Memory B cell (primary cell): ENCODE results near the gene SIVA1.

Experiments
- ATAC-seq: fragments of 150-1000 bp; cut with Tn5 transposase; 2 replicates; pipeline ENCODE4 v1.10.0; 2021; ENCODE audit warnings: low read depth, mild to moderate bottlenecking, moderate library complexity
- DNase-seq, 2 donors: peaks; one replicate each; pipeline ENCODE4 v3.0.0; 2022; ENCODE audit warnings: low spot score in 2 of 2
- H3K27ac Mint-ChIP-seq: one replicate; pipeline ENCODE4 v1.8.0; 2022; ENCODE audit warnings: mild to moderate bottlenecking, moderate library complexity, mixed read lengths
- H3K27me3 Mint-ChIP-seq: one replicate; pipeline ENCODE4 v1.8.0; 2022; ENCODE audit warnings: mixed read lengths
- H3K36me3 Mint-ChIP-seq: one replicate; pipeline ENCODE4 v1.8.0; 2022; ENCODE audit warnings: mild to moderate bottlenecking, mixed read lengths
- H3K4me1 Mint-ChIP-seq: one replicate; pipeline ENCODE4 v1.8.0; 2022; ENCODE audit warnings: mixed read lengths
- H3K4me3 Mint-ChIP-seq: one replicate; pipeline ENCODE4 v1.8.0; 2022; ENCODE audit warnings: mild to moderate bottlenecking, moderate library complexity, mixed read lengths
- H3K9me3 Mint-ChIP-seq: one replicate; pipeline ENCODE4 v1.8.0; 2022; ENCODE audit warnings: mixed read lengths

Gene SIVA1

DNA sequence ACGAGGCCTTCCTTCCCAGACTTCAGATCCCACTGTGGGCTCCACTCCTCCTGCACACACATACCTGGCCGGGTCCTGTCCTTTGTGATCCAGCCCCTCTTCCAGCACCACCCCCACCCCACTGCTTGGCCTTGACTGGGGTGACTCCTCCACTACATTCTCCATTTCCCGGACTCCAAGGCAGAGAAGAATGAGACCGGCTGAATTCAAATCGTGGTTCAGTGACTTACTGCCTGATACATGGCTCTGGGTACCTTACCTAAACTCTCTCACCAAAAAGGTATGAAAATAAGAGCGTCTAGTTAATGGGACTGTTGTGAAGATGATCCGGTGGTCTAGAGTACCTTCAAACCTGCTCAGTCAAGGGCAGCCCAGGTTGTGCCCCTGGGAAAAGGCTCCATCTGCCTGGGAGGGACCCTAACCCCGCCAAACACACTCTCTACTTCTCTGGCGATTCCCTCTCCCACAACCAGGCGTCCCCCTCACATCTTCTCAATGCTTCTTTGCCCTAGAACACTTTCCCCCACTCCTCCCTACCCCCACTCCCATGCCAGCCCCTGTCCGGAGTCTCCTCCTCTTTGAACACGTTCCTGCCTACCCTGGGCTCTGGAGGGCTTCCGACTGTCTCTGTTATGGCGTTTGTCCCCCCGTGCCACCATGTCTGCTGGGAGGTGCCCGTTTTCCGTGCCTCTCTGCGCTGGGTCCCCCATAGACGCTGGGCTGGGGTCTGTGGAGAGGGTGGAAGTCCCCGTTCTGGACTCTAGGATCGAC is 46.5 kb downstream of the SIVA1 start:
- Mint-ChIP-seq H3K4me3 (peak overlapping the region; percentile 69), H3K36me3 (no peaks in the 10 kb centered on the region), H3K27me3 (no peaks in the 10 kb centered on the region), H3K27ac (peak overlapping the region; percentile 49), H3K4me1 (peaks cover 40% of the 10 kb centered on the region), H3K9me3 (no peaks in the 10 kb centered on the region)
- ATAC-seq (no peak), DNase-seq (no peak)

DNA sequence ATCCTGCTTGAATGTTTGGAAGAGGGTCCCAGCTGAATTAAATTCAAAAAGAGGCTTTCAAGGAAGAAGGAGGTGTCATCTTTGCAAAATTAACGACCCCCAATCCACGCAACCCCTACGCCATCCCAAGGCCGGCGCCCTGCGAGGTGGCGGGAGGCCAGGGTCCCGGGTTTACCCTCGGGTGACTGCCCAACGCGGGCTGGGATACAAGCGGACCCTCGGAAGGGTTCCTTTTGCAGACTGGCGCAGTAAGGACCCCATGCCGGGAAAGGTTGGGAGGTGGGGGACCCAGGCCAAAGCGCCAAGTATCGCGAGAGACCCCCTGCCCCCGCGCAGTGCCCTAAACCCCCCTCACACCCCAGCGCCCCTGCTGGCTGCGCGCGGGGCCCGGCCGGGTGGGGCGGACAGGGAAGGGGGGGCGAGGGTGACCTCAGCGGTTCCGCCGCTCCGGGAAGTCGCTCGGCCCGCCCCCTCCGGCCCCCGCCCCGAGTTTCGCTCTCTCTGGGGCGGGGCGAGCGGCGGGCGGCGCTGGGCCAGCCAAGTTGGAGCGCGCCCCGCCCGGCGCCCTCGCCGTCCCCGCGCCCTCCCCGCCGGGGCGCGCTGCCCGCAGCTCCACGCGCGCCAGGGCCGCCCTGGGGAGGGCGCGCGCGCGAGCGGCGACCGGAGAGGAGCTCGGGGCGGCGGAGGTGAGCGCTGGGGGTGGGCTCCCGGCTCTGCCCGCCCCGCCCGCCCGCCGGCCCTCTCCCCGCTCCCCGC is 47.2 kb downstream of the SIVA1 start:
- Mint-ChIP-seq H3K9me3 (no peaks in the 10 kb centered on the region), H3K4me3 (peak overlapping the region; percentile 69), H3K36me3 (no peaks in the 10 kb centered on the region), H3K27ac (peak overlapping the region; percentile 49), H3K27me3 (no peaks in the 10 kb centered on the region), H3K4me1 (peaks cover 40% of the 10 kb centered on the region)
- peak; percentile 68 to 71 for DNase-seq
- peak; percentile 68 for ATAC-seq

DNA sequence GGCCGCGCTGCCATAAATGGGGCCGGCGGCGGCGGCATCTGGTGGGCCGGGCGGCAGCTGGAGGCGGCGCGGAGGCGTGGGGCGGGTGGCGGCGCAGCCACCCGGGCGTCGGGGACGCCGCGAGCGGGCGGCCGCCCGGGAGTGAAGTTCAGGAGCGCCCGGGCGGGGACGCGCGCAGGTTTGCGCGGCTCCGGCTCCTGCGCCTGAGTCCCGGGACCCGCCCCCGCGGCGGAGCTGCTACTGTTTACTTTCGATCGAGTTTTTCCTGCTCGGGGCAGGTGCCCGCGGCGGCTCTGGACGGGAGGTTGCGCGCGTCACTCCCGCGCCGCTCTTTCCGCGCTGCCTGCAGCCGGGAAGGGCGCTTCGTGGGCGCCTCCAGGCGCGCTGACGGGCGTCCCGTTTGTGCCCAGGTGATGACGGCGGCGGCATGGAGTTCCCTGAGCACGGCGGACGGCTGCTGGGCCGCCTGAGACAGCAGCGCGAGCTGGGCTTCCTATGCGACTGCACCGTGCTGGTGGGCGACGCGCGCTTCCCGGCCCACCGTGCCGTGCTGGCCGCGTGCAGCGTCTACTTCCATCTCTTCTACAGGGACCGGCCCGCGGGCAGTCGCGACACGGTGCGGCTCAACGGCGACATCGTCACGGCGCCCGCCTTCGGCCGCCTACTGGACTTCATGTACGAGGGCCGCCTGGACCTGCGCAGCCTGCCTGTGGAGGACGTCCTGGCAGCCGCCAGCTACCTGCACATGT is 48.0 kb downstream of the SIVA1 start, which contains the start of gene ZBTB42:
Gene ZBTB42 (plus strand): TSS at position 331 of the 749 bp plus-strand sequence. CDS start 97 bp downstream, at position 428.
- peak within 1 kb of the TSS; percentile 63 for H3K27ac Mint-ChIP-seq
- peak; percentile 49 for ATAC-seq

DNA sequence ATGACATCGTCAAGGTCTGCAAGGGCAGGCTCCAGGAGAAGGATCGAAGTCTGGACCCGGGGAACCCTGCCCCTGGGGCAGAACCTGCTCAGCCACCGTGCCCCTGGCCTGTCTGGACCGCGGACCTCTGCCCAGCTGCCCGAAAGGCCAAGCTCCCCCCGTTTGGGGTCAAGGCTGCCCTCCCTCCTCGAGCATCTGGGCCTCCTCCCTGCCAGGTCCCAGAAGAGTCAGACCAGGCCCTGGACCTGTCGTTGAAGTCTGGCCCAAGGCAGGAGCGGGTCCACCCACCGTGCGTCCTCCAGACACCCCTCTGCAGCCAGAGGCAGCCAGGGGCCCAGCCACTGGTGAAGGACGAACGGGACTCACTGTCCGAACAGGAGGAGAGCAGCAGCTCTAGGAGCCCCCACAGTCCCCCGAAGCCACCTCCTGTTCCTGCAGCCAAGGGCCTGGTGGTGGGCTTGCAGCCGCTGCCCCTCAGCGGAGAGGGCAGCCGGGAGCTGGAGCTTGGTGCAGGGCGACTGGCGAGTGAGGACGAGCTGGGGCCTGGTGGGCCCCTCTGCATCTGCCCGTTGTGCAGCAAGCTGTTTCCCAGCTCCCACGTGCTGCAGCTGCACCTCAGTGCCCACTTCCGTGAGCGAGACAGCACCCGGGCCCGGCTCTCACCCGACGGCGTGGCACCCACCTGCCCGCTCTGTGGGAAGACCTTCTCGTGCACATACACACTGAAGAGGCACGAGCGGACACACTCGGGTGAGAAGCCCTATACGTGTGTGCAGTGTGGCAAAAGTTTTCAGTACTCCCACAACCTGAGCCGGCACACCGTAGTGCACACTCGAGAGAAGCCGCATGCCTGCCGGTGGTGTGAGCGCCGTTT is 48.8 kb downstream of the SIVA1 start:
- H3K27ac Mint-ChIP-seq: peak overlapping the region; percentile 63

More for the DNA sequence above, 48.0 kb downstream of the SIVA1 start, which contains the start of gene ZBTB42:
- Mint-ChIP-seq H3K9me3 (no peaks in the 10 kb centered on the region), H3K4me1 (peaks cover 39% of the 10 kb centered on the region), H3K36me3 (no peaks in the 10 kb centered on the region), H3K27me3 (no peaks in the 10 kb centered on the region), H3K4me3 (peak within 1 kb of the TSS; percentile 93)
- peak; percentile 49 to 64 for DNase-seq

DNA sequence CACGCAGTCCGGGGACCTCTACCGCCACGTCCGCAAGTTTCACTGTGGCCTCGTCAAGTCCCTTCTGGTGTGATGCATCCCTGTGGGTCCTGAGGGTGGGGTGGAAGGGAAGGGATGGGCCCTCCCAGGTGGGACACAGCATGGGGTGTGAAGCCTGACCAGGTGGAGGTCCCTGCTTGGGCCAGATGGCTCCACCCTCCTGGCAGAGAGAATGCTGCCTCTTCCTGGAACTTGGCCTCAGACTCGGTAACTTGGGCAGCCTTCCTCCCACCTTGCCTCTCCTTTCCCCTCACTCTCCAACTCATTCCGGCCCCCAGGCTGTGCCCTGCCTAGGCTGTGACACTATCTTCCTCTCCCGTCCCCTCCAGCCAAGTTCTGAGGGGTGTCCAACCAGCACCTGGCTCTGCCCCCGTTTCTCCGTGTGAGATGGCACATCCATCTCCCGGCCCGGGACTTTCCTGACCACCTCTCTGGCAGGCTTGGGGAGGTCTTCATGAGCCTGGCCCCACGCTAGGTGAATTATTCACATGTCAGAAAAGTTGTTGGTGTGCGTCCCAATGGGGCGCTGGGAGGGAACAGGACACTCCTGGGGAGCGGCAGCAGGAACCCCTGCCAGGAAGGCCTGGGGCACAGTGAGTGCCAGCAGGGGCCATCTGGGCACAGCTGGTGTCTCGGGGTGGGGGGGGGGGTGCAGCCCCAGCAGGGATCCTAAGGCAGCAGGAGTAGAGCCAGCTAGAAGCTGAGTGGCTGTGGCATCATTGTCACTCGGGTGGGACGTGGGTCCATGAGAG is 49.6 kb downstream of the SIVA1 start:
- ATAC-seq (no peak), DNase-seq (no peak)
- Mint-ChIP-seq H3K9me3 (no peaks in the 10 kb centered on the region), H3K27ac (no peak overlapping the region), H3K36me3 (no peaks in the 10 kb centered on the region), H3K4me3 (peak overlapping the region; percentile 72), H3K27me3 (no peaks in the 10 kb centered on the region), H3K4me1 (peaks cover 38% of the 10 kb centered on the region)

More for the DNA sequence above, 48.8 kb downstream of the SIVA1 start:
- Mint-ChIP-seq H3K27me3 (no peaks in the 10 kb centered on the region), H3K4me3 (peak overlapping the region; percentile 93), H3K9me3 (no peaks in the 10 kb centered on the region), H3K4me1 (peaks cover 38% of the 10 kb centered on the region), H3K36me3 (no peaks in the 10 kb centered on the region)
- DNase-seq: no peak
- no peak for ATAC-seq

DNA sequence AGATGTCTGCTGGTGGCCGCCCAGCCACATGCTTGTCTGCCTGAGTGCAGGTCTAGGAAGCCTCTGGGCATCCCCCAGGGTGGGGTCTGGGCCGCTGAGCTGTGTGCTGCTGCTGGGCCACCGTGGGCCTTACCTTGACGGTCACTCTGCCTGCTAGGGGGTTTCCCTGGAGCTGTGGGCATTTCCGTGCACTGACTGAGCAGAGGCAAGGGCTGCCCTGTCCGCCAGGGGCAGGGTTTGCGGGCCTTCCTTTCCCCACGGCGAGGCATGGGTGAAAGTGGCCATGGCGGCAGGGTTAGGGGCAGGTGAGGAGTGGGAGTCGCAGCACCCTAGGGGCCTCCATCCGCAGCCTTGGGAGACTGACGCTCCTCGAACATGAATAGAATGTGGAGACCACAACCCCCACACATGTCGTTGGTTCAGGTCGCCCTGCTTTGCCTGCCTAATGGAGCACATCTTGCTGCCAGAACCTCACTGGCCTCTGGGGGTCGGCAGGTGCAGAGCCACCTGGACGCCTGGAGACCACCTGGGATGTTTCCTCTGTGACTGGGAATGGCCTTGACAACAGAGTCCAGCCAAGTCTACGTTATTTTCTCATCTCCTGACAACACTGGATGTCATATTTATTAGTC is 50.4 kb downstream of the SIVA1 start:
- Mint-ChIP-seq H3K36me3 (no peaks in the 10 kb centered on the region), H3K27me3 (no peaks in the 10 kb centered on the region), H3K4me3 (no peak overlapping the region), H3K9me3 (no peaks in the 10 kb centered on the region), H3K27ac (no peak overlapping the region), H3K4me1 (peaks cover 33% of the 10 kb centered on the region)
- ATAC-seq: no peak
- DNase-seq: no peak

DNA sequence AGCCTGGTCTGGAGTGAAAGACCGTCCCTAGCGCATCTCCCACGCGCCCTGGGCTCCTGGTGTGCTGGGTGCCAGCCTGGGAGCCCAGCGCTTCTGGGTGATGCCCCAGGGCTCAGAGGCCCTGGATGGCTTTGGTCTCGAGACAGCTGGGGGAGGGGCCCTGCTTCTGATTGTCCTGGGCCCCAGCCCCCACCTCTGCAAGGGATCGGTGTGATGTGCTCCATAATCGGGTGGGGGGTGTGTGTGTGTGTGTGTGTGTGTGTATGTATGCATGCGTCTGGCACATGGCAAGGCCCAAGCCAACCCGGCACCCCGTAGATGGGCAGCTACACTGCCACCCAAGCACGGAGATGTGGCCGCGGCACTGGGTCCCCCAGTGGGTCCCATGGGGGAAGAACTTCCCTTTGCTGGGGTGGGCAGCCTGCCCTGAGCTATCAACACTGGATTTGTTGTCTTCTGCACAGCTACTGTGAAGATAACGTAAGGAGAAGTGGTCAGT is 51.0 kb downstream of the SIVA1 start:
- Mint-ChIP-seq H3K27ac (no peak overlapping the region), H3K36me3 (no peaks in the 10 kb centered on the region), H3K4me3 (no peak overlapping the region), H3K27me3 (no peaks in the 10 kb centered on the region), H3K4me1 (peaks cover 28% of the 10 kb centered on the region), H3K9me3 (no peaks in the 10 kb centered on the region)
- ATAC-seq (no peak), DNase-seq (no peak)

DNA sequence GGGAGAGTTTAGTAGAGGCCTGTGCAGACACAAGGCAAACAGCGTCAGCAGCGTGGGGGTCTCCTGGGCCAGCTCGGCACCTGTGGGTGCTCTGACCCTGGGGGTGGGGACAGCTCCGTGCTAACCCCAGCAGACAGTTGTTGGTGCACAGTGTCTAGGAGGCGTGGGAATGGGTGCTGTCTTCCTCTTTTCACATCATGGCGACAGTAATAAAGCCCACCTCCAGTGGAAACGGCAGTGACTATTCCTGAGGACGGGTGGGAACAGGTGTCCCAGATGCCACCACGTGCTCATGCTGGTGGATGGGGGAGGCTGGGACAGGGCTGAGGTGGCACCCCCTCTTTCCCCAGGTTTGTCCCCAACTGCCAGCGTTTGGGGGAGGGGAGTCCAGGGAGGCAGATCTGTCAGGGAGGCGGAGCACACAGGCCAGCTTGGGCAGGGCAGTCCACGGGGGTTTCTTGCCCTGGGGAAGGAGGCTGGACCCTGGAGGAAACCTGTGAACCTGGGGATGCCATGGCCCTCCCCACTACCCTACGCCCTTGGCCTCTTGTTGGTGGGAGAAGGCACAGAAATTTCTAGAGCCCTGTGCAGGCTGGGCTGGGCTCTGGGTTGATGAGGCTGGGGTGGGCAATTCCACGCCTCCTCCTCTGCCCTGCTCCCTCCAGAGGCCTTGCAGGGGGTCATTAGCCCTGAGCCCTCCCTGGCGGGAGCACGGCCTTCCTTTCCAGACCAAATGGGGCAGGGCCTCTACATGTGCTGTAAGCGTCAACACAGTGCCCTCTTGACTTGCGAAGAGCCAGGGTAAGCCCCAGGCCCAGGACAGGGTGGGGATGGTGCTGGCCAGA is 51.8 kb downstream of the SIVA1 start:
- DNase-seq (no peak), ATAC-seq (no peak)
- no peaks in the 10 kb centered on the region for H3K36me3 Mint-ChIP-seq
- H3K4me1 Mint-ChIP-seq: peaks cover 21% of the 10 kb centered on the region
- H3K27me3 Mint-ChIP-seq: no peaks in the 10 kb centered on the region
- H3K4me3 Mint-ChIP-seq: no peak overlapping the region
- H3K9me3 Mint-ChIP-seq: no peaks in the 10 kb centered on the region
- no peak overlapping the region for H3K27ac Mint-ChIP-seq

DNA sequence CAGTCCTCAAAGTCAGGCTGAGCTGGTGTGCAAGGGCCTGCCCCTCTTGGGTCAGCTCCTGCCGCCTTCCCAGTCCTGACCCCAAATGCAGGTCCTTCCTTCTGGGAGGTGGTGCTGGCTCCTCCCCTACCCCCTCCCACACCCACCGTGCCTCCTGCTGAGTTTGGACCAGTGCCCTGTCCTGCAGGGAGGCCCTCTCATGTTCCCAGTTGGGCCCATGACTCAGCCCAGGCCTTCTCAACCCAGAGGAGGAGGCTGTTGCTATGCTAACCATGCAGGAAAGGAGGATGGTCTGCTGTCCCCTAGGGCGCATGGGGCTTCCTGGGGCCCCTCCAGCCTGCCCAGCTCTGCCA is 52.4 kb downstream of the SIVA1 start:
- no peak overlapping the region for H3K27ac Mint-ChIP-seq
- peaks cover 20% of the 10 kb centered on the region for H3K4me1 Mint-ChIP-seq
- no peaks in the 10 kb centered on the region for H3K27me3 Mint-ChIP-seq
- DNase-seq: no peak
- no peaks in the 10 kb centered on the region for H3K36me3 Mint-ChIP-seq
- ATAC-seq: no peak
- no peak overlapping the region for H3K4me3 Mint-ChIP-seq
- no peaks in the 10 kb centered on the region for H3K9me3 Mint-ChIP-seq

DNA sequence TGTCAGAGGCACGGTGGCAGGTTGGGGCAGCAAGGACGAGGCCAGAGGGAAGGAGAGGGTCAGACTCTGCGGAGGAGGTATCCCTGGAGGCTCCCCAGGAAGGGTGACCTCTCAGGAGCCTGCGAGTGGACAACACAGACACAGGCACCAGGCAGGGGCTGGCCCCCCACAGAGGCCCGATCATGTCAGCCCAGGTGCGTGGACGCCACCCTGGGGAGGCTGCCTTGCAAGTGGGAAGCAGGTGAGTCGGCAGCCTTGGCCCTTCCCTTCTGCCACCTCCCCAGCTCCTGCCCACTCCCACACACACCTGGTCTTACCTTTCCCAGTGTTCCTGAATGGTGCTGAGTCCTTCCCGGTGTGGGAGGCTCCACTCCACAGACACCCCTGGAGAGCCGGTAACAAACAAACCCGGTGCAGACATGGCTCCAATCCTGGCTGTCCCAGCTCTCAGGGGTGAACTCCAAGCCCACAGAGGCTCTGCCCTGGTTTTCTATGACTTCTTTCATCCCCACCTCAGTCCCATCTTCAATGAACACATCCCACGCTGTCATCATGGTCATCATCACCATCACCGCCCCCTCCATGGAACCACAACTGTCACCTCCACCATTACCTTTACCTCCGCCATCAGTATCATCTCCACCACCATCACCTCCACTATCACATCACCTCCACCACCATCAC is 53.1 kb downstream of the SIVA1 start:
- H3K27ac Mint-ChIP-seq: no peak overlapping the region
- DNase-seq (no peak), ATAC-seq (no peak)
- no peaks in the 10 kb centered on the region for H3K27me3 Mint-ChIP-seq
- no peaks in the 10 kb centered on the region for H3K9me3 Mint-ChIP-seq
- H3K36me3 Mint-ChIP-seq: no peaks in the 10 kb centered on the region
- no peak overlapping the region for H3K4me3 Mint-ChIP-seq
- H3K4me1 Mint-ChIP-seq: peaks cover 20% of the 10 kb centered on the region
